Activated naive CD8-positive, alpha-beta T cell (primary cell): ENCODE results near the gene ARVCF.

Experiments used
- H3K27ac Mint-ChIP-seq: one replicate; pipeline ENCODE4 v1.8.0; 2021; ENCODE audit warnings: mixed read lengths
- H3K27me3 Mint-ChIP-seq: one replicate; pipeline ENCODE4 v1.8.0; 2021; ENCODE audit warnings: mixed read lengths
- H3K36me3 Mint-ChIP-seq: one replicate; pipeline ENCODE4 v1.8.0; 2021; ENCODE audit warnings: mixed read lengths
- H3K4me1 Mint-ChIP-seq: one replicate; pipeline ENCODE4 v1.8.0; 2021; ENCODE audit warnings: low read depth, mixed read lengths
- H3K4me3 Mint-ChIP-seq: one replicate; pipeline ENCODE4 v1.8.0; 2021; ENCODE audit warnings: mild to moderate bottlenecking, mixed read lengths
- H3K9me3 Mint-ChIP-seq: one replicate; pipeline ENCODE4 v1.8.0; 2021; ENCODE audit warnings: low read depth, mixed read lengths

ARVCF gene

GRCh38 chr22:20040327-20041200 is 23.9 kb upstream of the ARVCF start:
- Mint-ChIP-seq H3K27ac (no peak overlapping the region), H3K4me3 (no peak overlapping the region), H3K27me3 (no peaks in the 10 kb centered on the region), H3K9me3 (no peaks in the 10 kb centered on the region), H3K36me3 (no peaks in the 10 kb centered on the region), H3K4me1 (no peaks in the 10 kb centered on the region)

DNA sequence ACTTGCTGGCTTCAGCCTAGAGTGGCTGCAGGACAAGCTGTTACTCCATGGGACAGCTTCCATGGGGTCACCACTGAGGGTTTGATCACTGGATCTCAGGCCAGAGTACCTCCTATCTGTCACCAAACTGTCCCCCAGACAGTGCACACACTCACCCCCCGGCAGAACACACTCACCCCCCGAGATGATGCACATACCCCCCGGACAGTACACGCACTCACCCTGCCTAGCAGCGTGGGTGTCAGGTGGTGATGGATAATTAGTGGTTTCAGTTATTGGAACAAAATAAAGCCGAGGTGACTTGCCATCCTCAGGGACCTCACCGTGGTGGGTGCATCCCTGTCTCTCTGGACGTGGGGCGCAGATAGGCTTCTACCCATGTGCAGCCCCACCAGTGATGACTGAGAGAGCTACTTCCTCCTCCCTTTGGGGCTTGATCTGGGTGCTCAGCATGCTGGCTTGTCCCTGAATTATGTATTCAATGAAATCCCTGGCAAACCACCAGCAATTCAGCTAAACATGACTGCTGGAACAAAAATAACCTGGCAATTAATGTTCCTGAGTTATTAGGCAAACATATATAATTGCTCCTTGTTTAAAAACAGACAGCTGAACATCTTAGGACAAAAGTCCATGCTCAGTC is 23.2 kb upstream of the ARVCF start:
- Mint-ChIP-seq H3K4me3 (no peak overlapping the region), H3K36me3 (no peaks in the 10 kb centered on the region), H3K9me3 (no peaks in the 10 kb centered on the region), H3K4me1 (no peaks in the 10 kb centered on the region), H3K27ac (no peak overlapping the region), H3K27me3 (no peaks in the 10 kb centered on the region)

GRCh38 chr22:20038574-20038973 is 22.0 kb upstream of the ARVCF start:
- Mint-ChIP-seq H3K4me1 (peaks cover 2% of the 10 kb centered on the region), H3K27ac (no peak overlapping the region), H3K27me3 (no peaks in the 10 kb centered on the region), H3K4me3 (no peak overlapping the region), H3K9me3 (no peaks in the 10 kb centered on the region), H3K36me3 (no peaks in the 10 kb centered on the region)

- Mint-ChIP-seq H3K9me3 (no peaks in the 10 kb centered on the region), H3K4me1 (peaks cover 5% of the 10 kb centered on the region), H3K4me3 (no peak overlapping the region), H3K27me3 (no peaks in the 10 kb centered on the region), H3K27ac (no peak overlapping the region), H3K36me3 (no peaks in the 10 kb centered on the region)
Measured at GRCh38 chr22:20037419-20037818, 20.8 kb upstream of the ARVCF start.

DNA sequence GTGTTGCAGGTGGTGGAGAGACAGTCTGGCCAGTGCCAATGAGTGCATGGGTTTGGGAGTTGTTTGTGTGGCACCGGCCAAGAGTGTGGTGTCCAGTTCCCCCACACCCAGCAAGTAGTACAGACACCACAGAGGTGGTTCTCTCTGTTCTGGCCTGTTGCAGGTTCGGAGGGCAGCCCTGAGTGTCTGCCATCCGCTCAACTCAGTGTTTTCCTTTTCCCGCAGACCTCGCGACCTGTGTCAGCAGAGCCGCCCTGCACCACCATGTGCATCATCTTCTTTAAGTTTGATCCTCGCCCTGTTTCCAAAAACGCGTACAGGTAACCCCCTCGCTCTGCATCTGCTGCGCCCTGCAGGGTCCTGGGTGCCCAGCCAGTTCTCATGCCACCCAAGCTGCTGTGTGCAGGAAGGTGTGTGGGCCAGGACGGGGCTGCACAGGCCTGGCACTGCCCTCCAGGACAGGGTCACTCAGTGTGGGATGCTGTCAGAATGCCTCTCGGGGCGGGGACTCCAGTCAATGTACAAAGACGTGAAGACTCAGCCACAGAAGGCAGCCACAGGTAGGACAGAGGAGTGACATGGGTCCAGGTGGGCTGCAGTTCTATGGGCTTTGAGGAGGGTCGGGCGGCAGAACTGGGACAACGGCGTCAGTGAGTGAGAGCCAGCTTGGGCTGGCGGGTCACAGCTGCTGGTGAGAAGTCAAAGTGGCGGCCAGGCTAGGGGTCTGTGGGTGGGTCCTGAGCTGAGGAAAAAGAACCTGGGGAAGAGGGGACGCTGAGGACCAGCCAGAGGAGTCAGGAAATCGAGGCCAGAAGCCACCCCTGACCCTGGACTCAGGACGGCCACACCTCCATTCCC is 20.1 kb upstream of the ARVCF start:
- peaks cover 7% of the 10 kb centered on the region for H3K4me1 Mint-ChIP-seq
- H3K27me3 Mint-ChIP-seq = no peaks in the 10 kb centered on the region
- H3K27ac Mint-ChIP-seq = no peak overlapping the region
- H3K9me3 Mint-ChIP-seq = no peaks in the 10 kb centered on the region
- H3K36me3 Mint-ChIP-seq = no peaks in the 10 kb centered on the region
- no peak overlapping the region for H3K4me3 Mint-ChIP-seq

GRCh38 chr22:20036084-20036482 is 19.5 kb upstream of the ARVCF start:
- Mint-ChIP-seq H3K4me1 (peaks cover 11% of the 10 kb centered on the region), H3K27ac (no peak overlapping the region), H3K36me3 (no peaks in the 10 kb centered on the region), H3K27me3 (no peaks in the 10 kb centered on the region), H3K9me3 (no peaks in the 10 kb centered on the region), H3K4me3 (no peak overlapping the region)

DNA sequence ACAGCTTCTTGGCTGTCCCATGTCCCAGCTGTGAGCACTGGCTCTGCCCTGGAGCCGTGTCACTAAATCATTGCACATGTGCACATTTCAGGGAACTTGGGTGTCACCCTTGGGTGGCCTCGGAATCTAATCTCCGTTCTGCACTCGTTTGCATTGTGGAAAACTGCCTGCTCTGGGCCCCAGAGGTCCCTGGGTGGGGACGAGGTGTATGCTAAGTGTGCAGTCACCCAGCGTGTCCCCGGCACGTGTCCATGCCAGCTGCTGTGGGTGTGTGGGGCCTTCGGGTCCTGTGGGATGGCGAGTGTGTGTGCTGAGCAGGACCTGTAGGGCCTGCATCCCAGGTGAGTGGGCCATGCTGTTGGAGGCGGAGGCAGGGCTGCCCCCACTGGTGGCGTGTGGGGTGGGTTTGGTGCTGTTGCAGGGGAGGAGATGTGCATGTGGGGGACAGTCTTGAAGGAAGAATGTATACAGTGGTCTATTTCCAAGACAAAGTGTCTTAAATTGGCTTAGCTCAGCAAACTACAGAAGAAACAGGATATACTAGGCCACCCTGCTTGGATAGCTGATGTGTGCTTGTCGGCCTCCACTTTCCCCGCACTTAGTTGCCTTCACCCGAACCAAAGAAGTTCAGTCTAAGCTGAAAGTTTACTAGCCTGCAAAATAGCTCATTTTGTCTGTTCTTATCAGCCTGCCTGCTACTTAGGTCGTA is 18.9 kb upstream of the ARVCF start:
- peaks cover 11% of the 10 kb centered on the region for H3K4me1 Mint-ChIP-seq
- no peaks in the 10 kb centered on the region for H3K27me3 Mint-ChIP-seq
- no peaks in the 10 kb centered on the region for H3K36me3 Mint-ChIP-seq
- no peak overlapping the region for H3K4me3 Mint-ChIP-seq
- no peaks in the 10 kb centered on the region for H3K9me3 Mint-ChIP-seq
- H3K27ac Mint-ChIP-seq = no peak overlapping the region

- Mint-ChIP-seq H3K4me1 (peaks cover 12% of the 10 kb centered on the region), H3K27me3 (no peaks in the 10 kb centered on the region), H3K36me3 (no peaks in the 10 kb centered on the region), H3K4me3 (no peak overlapping the region), H3K27ac (no peak overlapping the region), H3K9me3 (no peaks in the 10 kb centered on the region)
Measured at GRCh38 chr22:20034143-20034542, 17.5 kb upstream of the ARVCF start.

DNA sequence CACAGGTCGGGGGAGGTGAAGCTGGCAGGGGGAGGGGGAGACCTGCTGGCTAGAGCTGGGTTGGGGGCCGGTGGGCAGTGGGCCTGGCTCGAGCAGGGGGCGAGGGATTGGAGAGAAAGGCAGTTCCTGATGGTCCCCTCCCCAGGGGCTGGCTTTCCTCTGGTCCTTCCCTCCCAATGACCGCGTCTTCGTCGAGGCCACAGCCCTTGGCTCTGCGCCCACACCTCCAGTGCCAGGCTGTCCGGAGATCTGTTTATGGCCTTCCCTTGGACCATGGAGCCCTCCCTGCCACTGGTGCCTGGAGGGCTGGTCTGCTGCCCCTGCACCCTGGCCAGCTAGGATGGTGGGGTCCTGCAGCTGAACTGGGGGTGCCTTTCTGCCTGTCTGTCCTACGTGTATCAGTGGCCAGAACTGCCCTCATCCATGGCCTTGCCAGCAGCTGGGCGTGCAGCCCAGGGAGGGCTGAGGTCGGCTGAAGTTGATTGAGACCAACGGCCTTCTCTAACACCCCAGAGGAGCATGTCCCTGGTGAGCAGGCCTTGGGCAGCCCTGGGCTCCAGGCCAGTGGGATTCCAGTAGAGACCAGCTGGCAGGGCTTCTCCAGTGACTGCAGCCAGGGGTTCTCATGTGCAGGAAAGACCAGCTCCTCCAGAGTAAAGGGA is 16.6 kb upstream of the ARVCF start:
- Mint-ChIP-seq H3K27me3 (no peaks in the 10 kb centered on the region), H3K9me3 (no peaks in the 10 kb centered on the region), H3K4me3 (no peak overlapping the region), H3K27ac (no peak overlapping the region), H3K4me1 (peaks cover 12% of the 10 kb centered on the region), H3K36me3 (no peaks in the 10 kb centered on the region)

GRCh38 chr22:20032407-20032991 is 15.9 kb upstream of the ARVCF start:
- Mint-ChIP-seq H3K27ac (no peak overlapping the region), H3K4me3 (no peak overlapping the region), H3K27me3 (no peaks in the 10 kb centered on the region), H3K9me3 (no peaks in the 10 kb centered on the region), H3K36me3 (no peaks in the 10 kb centered on the region), H3K4me1 (peaks cover 12% of the 10 kb centered on the region)

DNA sequence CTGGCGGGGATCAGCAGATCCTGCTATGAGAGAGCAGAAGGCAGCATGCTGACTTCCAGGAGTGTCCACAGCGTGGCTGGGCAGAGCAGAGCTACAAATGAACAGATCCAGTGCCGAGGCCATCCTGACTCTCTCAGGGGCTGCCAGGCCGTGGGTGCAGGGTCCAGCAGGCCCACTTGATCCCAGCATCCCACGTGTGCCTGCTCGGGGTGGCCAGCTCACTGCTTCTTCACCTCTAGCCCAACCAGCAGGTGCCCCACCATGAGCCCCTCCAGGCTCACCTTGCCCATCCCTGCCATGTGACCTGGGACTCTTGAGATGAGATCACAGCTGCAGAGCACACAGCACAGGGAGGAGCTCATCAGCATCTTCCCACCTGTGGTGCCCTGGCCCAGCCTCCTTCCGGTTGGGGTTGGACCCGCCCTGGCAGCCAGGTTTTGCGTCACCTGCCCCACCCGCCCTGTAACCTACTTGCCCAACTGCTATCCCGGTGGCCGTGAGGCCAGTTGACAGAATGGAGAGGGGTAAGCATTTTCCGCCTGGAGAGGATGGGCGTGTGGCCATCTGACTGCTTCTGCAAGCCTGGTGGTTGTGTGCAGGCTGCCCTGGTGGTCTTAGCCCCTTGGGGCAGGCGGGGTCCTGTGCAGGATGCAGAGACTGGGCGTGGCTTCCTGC is 15.2 kb upstream of the ARVCF start:
- Mint-ChIP-seq H3K36me3 (no peaks in the 10 kb centered on the region), H3K4me3 (no peak overlapping the region), H3K9me3 (no peaks in the 10 kb centered on the region), H3K27ac (no peak overlapping the region), H3K27me3 (no peaks in the 10 kb centered on the region), H3K4me1 (peaks cover 14% of the 10 kb centered on the region)

DNA sequence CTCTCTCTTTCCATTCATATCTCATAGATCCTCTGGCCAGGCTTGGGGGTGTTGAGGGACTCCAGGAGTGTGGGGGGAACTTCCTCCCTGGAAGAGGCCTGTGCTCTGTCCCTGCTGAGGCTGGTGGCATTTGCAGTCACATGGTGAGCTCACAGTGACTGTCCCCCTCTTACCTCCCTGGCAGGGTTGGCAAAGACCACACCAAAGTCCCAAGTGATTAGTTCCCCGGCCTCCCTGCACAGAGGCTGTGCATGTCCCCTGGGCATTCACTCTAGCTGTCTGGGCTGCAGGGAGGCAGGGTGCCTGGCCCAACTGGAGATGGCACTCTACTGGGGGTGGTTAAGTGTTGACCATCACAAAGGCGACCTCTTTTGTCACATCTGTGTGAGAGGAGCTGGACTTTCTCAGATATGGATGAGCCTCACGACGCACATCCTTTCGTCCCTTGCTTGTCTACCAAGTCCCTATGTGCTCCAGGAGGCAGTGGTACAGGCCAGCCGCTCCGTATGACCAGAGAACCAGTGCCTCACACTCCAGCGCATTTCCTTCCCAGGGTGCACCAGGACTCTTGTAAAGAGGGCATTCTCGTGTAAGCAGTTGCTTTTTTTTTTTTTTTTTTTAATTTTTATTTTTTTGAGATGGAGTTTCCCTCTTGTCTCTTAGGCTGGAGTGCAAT is 13.1 kb upstream of the ARVCF start:
- H3K27me3 Mint-ChIP-seq = no peaks in the 10 kb centered on the region
- H3K4me1 Mint-ChIP-seq = peaks cover 19% of the 10 kb centered on the region
- H3K9me3 Mint-ChIP-seq = no peaks in the 10 kb centered on the region
- no peak overlapping the region for H3K4me3 Mint-ChIP-seq
- no peaks in the 10 kb centered on the region for H3K36me3 Mint-ChIP-seq
- no peak overlapping the region for H3K27ac Mint-ChIP-seq

GRCh38 chr22:20028855-20029549 is 12.4 kb upstream of the ARVCF start:
- H3K27ac Mint-ChIP-seq = no peak overlapping the region
- H3K9me3 Mint-ChIP-seq = no peaks in the 10 kb centered on the region
- H3K36me3 Mint-ChIP-seq = no peaks in the 10 kb centered on the region
- no peak overlapping the region for H3K4me3 Mint-ChIP-seq
- peaks cover 19% of the 10 kb centered on the region for H3K4me1 Mint-ChIP-seq
- no peaks in the 10 kb centered on the region for H3K27me3 Mint-ChIP-seq
